GM19328 (cell line): ENCODE results near the gene CDC6.

Source experiments
- ATAC-seq: cut with Tn5 transposase; IDR thresholded peaks from one replicate; pipeline ENCODE4 v1.9.1; 2021; ENCODE audit warnings: mild to moderate bottlenecking, moderate library complexity; ENCODE audit not compliant: unreplicated experiment

The CDC6 gene

DNA sequence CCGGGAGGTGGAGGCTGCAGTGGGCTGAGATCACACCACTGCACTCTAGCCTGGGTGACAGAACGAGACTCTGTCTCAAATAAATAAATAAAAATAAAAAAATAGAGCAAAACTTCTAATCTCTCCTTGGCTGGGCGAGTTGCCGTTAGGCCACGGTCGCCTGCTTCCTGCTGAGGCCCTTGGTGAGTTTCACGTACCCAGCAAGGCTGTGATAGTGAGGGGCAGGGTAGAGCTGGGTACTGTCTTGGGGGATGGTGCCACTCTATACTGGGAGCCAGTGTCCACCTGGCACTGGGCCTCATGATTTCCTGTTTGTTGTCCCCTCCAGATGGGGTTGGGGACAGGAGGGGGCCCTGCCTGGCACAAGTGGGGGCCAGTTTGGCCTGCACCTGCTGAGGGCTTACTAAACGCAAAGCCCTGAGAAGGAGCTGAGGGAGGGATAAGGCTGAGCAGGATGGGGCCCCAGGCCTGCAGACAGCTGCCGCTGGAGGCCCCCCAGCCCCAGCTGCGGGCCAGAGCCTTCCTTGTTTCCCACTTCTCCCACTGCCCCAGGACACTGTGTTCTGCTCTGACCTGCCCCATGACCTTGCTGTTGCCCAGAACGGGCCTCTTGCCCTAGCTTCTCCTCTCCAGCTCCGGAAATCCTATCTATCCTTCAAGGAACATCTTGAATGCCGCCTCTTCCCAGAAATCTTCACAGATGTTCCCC lies 51.4 kb downstream of the CDC6 start:
- no peak for ATAC-seq

DNA sequence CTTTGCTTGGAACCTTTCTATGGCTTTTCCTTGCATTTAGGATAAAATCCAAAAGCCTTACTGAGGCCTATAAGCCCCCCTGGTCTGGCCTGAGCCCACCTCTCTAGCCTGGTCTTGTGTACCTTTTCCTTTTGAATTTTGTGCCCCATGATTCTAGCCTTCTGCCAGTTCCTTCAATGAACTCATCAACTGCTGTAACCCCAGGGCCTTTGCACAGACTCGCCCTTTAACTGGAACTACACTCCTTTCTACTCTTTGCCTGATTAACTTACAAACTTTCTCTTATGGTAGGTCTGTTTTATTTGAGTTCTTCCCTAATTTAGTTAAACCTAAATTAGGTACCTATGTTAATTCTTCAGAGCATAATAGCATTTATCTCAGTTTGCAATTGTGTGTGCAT lies 52.6 kb downstream of the CDC6 start:
- no peak for ATAC-seq

DNA sequence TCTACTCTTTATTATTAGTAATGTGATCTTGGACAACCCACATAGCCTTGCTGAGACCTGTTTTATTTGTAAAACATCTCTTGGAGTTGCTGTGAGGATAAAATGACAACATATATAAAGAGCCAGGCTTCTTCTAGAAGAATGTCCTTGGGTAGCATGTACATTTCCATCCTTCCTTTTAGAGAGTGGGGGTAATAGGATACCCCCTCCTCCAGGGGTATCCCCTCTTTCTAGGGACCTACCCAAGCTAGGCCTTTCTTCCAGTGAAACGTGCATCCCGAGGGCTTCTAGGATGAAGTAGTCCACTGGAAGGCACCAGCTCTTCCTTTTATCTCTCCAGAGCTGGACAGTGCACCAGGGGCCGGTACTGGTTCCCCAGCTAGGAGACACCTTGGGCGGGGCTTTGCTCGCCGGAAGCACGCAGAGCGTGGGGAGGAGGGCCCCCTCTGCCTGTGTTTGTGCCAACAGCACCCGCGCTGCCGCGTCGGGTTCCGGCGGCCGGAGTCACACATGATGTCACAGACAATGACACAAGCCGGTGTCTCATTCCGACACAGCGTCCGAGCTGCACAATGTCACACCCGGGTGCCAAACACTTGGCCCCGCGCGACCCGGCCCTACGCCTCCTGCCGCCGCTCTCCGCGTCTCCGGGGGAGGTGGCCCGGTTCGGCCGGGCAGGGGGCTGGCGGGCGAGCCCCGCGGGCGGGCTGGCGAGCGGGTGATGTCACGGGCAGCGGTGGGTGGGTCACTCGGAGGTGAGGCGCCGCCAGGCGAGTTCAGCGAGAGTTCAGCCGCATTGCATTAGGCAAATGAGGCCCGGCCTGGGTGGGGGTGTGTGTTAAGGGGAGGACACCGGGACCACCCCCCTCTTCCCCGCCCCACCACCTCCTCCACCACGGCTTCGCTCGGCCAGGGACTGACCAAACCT lies 53.5 kb downstream of the CDC6 start:
- ATAC-seq: peak; percentile 53

DNA sequence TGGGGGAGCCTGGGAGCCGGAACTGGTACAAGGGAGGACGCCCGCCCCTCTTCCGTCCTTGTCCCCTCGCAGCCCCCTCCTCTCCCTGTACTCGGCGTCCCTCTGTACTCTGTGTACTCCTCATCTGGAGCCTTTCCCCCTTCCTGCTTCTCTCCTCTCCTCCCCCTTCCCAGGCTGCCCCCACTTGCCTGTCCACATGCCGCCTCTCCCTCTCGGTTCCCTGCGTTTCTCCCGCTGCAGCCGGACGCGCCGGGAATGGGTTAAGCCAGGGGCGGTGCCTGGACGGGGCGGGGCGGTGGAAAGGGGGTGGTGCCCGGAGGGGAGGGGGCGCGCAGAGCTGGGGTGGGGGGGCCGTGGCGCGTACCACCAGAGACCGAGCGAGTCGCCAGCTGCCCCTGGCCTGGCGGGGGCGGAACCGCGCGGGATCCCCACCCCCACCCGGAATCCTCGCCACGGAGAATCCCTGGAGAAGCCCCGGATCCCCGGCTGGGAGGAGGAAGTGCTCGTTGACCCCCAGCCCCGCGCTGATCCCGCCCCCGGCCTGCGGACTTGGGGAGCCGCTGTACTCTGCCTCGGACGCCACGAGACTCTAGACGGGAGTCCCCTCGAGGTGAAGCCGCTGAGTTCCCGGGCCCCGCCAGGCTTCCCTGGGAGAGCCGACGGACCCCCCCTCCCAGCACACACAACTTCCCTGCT lies 54.3 kb downstream of the CDC6 start:
- no peak for ATAC-seq

DNA sequence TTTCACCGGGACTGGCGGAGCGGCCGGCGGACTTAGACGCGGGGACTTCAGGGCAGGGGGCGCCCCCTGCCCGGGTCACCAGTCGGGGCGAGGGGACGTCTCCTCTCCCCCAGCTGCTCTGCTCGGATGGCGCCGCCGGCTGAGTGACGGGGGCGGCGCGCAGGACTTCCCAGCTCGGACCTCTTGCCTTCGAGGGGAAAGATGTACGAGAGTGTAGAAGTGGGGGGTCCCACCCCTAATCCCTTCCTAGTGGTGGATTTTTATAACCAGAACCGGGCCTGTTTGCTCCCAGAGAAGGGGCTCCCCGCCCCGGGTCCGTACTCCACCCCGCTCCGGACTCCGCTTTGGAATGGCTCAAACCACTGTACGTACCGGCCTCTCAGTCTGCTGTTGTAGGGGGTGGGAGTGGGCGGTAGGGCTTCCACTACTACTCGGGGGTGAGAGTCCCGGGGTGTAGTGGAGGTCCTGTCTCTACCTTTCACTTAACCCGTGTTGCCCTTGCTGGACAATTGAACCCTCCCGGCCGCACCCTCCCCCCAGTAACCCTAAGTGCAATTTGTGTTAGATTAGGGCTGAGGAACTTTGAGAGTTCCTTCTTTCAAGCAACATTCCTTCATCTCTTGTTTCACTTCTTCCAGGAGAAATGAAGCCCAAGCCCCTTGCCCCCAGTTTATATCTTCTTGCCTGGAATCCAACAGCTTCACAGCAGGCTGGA lies 55.0 kb downstream of the CDC6 start:
- ATAC-seq: no peak

DNA sequence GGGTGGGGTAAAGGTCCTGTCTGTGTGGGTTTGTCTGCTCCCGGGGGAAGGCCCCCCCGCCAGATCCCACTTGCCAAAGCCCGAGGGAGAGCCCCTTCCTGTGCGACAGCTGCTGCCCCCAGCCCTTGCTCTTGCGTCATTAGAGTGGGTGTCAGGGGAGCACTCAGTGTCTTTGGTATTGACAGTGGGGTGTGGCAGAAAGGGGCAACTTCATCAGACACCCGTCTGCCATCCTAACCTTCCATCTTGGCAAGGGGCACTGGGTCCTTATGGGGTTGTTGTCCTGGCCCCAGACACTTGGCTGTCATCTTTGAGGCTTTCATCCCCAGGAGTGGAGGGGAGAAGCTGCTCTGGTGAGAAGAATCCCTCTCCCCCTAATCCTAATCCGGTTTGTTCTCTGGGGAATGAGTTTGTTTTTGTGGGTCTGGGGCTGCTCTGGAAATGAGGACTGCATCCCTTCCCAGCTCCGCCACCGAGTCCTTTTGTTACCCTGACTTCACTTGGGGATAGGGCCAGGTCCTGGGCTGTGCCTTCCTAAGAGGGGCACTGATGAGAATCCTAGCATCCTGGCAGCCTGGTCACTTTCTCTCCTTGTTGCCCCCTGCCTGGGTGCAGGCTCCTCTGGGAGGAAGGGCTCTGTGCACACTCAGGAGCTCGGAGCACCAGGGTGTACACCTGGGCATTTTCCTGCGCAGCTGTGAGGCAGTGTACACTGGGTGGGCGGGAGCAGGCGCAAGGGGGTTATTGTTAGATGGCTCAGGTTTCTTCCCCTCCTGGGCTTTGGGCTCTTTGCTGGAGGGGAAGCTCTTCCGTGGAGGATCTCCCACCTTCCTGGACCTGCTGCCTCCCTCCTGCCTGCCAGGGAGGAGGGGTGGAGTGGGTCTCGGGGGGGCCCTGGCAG lies 55.8 kb downstream of the CDC6 start:
- no peak for ATAC-seq

DNA sequence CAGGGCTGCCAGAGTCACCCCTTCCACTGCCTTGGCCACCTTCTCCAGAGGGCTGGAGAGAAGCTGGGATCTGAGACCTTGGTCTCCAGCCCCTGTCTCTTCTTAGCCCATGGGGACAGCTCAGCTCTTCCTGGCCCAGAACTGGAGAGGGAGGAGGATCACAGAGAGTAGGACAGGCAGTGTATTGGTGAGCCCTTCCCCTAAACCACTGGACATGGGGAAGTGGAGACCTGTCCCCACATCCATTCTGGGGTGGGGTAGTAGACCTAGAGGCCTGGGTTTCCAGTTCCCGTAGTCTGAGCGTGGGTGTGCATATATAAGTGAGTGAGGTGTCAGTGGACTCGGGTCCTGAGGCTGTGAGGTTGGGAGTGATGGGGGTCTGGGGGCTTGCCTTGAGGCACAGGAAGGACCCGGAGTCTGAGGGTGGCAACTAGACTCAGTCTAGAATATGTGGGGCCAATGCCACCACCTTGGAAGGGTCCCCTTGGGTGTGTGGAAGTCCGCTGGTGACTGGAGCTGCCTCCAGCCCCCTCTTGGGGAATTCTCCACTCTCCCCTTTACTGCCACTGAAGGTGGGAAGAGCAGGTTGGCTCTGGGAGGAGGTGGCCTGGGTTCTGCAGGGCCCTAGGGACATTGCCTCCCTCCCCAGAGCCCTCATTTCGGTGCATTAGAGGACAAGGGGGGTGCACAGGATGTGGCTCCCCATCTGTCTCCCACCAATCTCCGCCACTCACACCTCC lies 56.9 kb downstream of the CDC6 start:
- ATAC-seq: no peak

DNA sequence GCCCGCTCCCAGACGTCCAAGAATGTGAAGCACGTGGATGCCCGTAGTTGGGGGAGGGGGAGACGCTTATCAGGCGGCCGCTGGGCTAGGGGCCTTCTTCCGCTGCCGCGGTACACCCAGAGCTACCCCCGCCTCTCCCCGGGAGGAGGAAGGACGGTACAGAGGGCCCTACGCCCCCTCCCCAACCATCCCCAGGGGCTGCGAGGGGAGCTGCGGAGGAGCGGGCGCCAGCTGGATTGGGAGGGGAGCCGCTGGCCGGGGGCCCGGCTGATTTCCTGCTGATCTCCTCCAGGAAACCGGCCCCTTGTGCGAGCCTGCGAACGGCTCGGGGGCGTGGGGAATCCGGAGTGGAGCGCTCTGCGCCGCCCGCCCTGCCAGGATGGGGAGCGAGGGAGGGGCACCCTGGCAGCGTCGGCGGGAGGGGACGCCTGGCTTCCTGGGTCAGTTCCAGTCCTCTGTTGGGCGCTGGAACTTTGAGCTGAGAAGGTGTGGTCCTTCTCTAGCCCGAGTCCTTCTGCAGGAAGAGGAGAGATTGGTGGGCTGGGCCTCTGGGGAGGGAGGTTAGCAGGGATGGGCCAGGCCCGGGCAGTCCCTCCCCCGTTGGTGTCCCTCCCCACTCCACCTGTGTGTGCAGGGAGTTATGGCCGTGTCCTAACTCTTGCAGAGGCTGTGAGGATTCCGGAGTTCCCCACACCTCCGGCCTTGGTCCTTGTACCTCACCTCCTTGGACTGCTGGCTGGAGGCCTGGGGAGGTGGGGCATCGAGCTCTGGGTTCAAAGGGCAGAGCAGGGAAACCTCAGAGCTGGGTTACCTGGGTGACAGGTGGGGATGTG lies 57.7 kb downstream of the CDC6 start:
- ATAC-seq: no peak

DNA sequence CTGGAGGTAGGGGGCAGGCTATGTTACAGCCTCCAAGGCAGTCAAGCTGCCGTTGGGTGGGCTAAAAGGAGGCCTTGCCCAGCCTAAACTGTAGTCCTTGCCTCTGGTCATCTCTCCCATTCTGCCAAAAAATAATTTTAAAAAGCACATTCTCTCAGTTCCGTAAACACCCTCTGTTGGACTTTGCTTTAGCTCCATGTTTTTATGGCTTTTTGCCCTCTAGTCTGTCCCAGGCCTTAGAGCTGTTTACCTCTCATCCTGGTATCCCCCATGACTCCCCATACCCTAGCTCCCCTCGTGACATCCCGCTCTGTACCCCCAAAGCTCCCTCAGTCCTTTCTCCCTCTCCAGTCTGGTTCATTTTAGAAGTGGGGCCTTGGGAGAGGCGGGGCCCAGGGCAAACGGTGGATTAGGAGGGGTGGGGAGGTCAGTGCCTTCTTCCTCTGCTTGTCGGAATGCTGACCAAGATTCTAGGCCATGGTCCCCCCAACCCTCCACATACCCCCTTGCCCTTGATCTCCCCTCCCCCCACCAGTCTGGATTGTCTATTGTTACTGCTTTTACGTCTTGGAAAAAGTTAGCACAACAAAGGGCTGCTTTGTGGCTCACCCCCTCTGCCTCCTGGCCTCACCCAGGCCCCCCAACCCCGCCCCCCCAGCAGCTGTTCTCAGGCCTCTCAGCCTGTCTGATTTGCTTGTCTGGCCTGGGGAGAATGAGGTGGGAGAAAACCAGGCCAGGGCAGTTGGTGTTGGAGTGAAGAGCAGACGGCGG lies 58.5 kb downstream of the CDC6 start:
- ATAC-seq: no peak

DNA sequence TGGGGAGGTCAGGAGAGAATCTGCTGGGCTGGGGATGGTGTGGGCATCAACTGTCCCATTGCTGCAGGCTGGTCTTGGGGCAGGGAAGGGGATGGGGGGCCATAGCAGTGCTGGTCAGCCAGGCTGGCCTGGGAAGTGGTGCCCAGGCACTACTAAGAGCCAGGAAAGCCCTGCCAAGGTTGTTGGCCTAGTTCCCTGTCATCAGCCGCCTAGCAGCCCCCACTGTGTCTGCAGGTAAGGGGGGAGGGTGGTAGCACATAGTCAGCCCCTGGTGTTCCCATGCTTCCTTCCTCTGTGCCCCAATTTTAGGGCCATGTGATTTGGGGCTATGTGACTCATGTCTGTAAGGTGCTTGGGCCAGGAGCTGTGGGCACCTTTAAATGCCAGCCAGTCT lies 59.1 kb downstream of the CDC6 start:
- no peak for ATAC-seq

DNA sequence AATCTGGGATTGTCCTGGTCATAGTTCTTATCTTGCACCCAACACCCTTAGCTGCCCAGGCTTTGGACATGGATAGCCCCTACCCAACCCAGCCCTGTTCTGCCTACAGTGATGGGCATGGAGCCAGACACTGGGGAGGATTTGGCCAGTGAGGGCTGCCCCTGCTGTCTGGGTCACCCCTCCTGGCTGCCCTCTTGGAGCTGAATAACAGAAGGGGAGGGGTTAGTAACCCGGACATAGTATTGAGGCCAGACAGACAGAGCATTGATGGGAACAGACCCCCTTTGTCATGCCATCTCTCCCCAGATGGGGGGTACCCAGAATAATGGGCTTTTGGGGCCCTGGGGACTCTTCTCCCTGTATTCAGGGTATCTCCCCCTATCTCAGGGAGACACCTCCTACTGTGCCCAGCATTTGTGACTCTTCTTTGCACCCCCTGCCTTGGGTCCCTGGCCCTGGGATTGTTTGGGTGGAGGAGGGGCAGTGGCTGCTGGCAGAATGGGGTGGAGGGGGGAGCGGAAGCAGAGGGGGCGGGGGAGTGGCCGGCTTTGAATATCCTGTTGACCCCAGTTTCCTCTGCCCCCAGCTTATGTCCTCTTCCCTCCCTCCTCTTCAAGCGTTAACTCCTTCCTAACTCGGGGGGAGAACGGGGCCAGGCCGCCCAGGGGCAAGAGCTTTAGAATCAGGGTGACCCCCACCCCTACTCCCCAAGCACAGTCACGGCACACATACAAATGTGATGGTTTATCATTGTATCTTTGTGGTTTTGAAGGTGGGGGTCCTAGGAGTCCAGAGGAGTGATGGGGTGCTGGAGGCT lies 59.8 kb downstream of the CDC6 start:
- ATAC-seq: no peak

DNA sequence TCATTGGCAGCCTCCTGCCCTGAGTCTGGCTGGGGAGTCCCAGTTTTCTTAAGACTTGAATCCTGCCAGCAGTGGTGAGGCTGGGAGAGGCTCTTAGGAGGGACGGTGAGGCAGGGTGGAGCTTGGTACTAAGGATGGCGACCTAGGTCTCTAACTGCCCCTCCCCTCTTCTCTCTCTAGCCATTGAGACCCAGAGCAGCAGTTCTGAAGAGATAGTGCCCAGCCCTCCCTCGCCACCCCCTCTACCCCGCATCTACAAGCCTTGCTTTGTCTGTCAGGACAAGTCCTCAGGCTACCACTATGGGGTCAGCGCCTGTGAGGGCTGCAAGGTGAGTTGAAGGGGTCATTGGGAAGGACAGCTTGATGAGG lies 60.4 kb downstream of the CDC6 start:
- ATAC-seq: no peak

DNA sequence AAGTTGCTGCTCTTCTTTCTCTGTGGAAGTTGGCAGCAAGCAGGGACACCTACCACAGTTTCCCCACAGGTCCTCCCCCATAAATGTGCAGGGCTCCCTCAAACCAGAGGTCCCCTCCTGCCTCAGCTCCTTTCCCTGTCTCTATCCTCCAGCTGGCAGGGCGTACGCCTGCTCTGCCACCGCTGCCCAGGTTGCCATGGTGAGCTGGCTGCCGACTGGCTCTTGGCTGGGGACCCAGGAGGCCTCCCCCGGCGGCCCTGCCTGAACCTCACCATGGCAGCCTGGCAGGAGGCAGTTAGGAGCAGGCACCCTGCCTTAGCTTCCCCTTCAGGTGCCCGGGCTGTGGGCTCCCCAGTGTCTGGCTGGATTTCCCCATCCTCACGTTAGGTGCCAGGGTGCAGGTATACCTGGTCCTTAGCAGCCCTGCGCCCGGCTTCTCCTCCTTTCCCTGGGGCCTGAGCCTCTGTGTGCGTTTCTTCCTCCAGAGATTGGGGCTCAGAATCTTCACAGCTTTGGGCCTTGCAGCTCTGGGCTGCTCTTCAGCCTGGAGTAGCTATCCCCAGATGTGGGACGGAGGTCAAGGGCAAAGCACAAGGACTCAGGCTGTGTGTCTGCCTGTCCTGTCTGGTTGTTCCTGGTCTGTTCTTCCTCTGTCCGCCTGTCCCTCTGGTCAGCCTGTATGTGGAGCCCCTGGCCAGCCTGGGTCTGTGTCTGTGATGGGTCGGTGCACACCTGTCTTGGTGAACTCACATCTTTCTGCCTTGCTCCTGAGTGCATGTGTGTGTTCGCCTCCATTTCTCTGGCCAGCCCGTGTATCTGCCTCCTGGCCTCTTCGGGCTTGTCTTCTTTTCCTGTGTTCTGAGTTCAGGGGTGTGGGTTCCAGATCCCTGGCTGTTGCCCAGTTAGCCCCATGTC lies 61.1 kb downstream of the CDC6 start:
- no peak for ATAC-seq

DNA sequence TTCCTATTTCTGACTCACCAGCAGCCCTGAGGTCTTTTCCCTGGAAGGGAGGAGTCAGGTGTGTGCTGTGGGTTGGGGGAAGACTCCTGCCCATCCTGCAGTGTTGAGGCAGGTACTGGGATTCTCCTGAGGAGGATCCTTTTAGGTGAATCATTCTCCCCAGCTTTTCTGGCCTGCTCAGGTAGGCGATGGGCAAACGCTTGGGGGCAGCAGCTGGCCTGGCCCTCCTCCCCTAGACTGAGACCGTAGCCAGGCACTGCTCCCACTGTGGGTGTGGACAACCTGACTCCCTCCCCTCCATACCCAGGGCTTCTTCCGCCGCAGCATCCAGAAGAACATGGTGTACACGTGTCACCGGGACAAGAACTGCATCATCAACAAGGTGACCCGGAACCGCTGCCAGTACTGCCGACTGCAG lies 61.8 kb downstream of the CDC6 start:
- ATAC-seq: no peak

DNA sequence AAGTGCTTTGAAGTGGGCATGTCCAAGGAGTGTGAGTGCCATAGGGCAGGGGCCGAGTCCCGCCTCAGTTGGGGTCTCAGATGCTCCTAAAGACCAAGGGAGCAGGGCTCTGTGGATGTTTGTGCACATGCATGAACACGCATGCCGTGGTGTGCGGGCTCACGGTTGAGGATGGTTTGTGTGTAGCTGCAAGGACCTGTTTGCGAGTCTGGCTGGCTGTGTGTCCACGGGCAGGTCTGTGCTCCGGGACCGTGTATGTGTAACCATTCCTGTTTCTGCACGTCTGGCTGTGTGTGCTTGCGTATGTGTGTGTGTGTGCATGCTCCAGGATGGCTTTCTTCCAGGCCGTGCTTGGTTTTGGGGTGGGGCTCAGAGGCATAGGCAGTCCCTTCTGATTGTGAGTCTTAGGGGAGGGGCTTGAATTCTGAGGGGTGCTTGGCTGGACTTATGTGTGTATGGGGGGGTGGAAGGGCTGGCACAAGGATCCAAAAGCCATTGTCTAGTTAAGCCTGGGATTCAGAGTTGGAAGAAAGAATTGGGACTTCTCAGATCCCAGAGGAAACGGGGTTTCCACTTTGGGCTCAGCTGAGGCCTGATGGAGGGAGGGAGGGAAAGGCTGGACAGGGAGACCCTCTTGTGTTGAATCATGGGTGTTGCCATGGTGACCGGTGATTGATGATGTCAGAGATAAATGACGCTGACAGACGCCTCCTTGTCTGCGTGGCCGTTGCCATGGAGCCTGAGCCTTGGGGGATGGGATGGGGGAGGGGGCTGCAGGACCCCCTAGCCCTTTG lies 62.4 kb downstream of the CDC6 start:
- no peak for ATAC-seq
